Measurements from ENCODE around the gene DAZAP1. TPM values are rescaled to one million over a fixed set of nuclear protein-coding genes. Genes with fewer than 3 reads are reported as not detected.
A peak's percentile ranks its signal among the peaks of the same experiment; 100 is the strongest.
"Not testable (repeated sequence)": the region's sequence is repeated elsewhere in the genome, so short reads cannot be mapped to it uniquely, and the experiment has no call there.

Gene DAZAP1
- polyA plus RNA-seq, 12 donors: 53.6 to 125 (median 62.2) TPM; not detected in 1

DNA sequence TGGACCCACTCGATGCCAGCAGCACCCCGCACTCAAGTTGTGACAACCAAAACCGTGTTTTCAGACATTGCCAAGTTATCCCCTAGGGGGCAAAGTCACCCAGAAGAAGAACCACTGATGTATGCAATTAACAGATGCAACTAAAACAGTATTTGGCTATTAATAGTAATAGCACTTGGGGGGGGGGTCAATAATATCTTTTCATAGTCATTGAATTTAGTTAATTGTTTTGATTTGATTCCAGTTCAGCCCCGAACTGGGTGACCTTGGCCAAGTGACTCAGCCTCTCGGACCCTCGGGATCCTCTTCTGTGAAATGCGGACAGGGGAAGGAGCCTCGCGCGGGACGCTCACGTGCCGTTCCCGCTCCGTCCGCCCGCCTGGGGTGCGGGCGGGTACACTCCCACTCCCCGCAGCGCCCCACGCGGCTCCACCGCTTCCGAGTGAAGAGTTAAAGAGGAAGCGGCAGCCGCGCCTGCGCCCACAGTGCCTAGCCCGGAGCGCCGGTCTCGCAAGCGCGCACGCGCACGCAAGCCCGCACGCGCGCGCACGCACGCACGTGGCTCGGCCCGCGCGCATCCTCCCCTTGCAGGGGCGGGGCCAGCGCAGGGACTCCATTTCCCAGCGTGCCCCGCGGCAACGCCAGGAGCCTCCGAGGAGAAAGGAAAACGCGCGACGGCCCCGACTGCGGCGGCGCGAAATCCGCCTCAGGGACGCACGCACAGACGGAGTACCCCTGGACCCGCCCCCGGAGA is 435 bp upstream of the DAZAP1 start:
- peak; percentile 99 for DNase-seq

DNA sequence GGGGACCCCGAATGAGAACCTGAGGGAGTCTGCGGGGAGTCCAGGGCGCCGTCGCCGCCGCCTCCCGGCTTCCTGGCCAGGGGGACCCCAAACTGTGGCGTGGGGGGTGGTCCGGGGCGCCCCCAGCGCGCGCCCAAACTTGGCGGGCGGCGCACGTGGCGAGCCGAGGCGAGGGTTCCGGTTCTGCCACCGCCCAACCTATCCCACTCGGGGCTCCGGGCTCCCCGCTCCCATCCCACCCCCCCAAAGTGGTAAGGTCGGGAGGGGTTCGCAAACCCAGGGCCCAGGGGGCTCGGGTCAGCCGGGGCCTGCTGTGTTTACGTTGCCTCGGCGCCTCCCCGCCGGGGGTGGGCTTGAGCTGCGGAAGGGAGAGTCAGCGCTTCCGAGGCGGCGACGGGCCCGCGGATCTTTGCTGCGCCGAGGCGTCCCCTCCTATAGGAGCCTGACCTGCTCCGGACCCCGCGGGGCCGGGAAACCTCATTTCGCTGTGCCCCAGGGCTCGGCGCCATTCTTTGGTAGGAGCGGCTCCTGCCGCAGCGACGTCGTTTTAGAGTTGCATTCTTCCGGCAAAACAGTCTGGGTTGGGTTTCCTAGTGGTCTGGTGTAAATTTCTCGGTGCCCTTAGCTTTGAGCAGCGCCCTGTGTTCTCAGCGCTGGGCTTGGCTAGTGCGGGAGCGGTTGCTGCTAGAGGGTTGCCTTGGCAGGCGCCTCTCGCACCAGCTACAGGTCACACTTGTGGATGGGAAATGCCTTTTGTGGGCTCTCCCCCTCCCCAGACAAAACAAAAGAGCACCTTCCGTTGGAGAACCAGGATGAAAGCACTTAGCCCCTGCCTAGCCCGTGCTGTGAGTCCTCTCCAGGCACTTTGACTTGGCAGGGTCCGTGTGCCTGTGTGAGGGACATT is 1.2 kb downstream of the DAZAP1 start:
- DNase-seq: no peak

DNA sequence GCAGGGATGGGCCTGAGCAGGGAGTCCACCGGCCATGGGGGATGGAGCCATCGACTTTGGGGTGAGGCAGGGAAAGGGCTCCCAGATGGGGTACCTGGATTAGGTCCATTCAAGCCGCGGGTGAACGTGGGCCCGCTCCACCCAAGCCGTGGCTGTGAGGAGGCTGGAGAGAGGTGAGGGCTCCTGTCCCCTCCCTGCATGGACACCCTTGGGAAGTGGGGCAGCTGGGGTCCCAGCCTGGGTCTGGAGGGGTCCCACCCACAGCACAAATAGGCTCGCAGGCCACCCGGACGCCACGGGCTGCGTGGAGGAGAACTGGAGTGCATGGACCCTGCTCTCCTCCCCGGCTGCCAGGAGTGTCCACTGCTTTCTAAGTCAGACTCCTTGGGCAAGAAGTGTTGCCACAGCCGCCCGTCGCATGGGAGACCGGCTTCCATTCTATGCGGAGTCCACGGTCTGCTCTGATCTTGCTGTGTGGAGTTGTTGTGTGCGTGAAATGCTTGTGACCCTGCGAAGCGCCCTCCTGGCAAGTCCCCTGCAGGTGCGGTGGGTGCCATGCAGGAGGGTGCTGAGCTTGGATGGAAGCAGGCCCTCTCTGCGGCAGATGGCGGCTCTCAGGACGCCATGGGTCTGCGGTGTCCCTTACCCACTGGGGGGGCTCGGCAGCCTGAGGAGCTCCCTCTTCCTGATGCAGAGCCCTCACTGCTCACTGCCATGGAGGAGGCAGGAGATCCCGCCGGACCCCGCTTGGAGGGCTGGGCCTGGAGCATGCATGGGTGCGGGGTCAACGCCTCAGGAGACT is 2.0 kb downstream of the DAZAP1 start:
- no peak for DNase-seq

DNA sequence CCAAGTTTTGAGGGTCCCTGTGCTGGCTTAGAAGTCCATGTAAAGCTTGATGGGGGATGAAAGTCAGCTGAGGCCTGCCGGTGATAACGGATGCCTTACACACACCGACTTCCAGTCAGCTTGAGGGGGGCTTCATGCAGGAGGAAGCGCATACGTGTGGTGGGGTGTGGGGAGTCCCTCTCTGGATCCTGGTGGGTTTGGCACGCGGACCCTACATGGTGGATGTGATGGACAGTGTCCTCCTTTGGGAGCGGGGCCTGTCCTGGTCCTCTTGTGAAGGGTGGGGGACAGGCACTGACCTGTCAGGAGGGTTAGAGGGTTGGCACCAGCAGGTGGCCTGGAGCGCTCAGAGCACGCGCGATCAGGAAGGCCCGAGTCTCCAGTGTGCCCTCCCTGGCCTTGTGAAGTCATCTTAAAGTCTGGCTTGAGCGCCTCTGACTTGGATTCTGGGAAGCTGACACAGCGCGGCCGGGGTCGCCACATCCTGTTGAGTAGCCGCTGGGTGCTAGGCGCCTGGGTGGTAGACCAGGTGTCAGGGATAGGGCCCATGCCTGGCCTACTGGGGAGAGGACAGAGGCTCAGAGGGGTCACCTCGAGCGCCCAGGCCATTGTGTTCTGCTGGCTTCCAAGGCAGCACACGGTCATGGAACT is 2.9 kb downstream of the DAZAP1 start:
- DNase-seq: no peak

DNA sequence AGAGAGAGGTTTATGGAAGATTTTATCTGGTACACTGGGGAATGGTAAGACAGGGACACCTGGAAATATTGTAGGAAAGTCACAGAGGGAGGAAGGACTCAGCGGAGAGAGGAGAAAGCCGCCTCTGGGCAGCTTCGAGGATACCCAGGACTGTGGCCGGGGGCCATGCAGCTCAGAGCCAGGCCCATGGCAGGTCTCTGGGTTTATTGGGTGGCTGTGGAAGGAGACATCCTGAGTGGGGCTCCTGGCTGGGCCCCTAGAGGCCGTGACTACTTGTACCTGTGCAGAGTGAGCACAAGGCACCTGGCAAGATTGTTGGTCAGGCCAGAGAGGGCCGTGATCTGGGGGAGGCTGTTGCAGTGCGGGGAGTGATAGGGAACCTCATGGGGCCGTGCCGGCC is 3.4 kb downstream of the DAZAP1 start:
- no peak for DNase-seq

DNA sequence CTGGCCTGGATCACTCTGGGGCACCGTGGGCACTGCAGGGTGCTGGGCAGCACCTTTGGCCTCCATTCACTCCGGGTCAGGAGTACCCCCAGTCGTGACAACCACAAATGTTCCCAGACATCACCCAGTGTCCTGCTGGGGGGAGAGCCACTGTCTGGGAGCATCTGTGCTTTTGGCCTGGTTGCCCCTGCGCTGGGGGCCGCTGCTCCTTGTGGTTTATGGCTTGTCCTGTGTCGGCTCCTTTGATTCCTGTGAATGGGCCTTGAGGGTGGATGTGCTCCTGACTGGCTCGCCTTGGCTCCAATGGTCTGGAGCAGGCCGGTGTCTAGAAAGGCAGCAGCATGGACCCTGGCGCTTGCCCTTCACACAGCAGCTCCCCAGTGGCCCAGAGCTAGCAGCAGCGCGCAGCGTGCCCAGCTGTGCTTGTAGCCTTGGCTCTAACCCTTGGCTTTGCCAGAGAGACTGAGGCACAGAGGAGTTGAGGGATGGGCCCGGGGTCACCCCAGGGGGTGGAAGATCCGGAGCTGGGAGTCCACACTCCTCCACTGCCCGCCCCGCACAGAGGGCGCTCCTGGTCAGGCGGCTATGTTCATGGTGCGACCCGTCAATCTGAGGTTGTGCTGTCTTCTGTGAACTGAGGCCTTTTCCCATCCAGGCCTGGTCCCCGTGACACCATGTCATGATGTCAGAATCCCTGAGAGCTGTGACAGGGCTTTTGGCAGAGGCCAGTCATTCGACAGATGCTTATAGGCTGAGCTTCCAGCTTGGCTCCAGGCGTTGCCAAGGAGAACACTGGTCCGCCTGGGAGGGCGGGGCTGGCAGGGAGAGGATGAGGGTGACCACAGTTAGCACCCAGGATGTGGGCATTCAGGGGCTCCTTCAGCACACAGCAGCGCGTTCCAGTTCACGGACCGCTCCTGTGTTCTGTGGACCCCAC is 4.1 kb downstream of the DAZAP1 start:
- DNase-seq: no peak

DNA sequence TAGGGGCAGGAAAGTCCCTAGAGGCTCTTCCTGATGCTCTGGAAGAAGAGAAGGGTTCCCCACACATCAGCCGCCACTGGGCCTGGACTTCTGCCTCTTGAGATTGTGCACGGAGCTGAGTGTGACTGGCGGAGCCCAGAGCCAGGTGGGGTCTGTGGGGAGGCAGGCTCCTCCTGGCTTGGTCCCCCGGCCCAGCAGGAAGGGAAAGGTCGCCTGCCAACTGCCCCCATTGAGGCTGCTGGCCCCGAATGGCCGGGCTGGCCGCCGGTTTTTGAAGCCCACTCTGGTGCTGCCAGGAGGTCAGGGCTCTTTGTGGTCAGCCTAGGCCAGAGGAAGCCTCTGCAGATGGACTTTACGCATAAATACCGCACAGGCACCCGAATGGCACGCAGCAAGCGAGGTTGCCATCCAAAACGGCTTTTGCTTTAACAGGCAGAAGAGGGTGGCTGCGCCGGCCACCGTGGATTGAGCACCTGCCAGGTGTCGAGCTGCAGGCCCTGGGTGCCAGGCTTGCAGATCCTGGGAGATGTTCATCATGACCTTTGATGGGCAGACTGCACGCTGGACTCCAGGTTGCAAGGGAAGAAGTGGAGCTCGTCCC is 5.0 kb downstream of the DAZAP1 start:
- no peak for DNase-seq

DNA sequence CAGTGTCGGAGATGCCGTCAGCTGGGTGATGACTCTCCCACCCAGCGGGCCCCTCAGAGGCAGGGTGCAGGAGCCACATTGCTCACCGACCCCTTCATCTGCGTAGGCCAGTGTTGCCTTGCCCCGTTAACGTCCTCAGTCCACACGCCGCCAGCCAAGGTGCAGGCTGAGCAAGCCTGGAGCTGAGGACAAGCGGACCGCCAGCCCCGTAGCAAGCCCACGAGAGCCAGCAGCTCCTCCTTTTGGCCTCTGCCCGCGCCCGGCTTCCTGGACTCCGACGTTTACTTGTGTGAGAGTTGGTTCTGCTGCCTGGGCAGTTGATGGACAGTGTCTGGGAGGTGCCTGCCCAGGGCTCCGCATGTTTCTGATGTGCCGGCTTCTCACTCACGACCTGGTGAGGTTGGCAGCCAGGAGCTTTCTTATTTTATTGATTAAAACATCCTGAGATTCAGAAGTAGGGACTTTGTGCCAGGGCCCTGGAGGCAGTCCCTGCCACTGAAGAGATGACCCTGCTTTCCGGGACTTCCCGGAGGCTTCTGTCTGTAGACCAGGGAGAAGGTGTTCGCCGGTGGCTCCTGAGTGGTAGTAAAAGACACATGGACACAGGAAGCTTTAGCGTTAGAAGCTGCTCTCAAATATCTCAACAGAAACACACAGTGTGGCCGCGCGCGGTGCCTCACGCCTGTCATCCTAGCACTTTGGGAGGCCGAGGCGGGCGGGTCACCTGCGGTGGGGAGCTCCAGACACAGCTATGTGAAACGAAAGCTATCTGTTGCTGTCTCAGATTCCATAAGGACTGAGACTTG is 5.8 kb downstream of the DAZAP1 start:
- no peak for DNase-seq

DNA sequence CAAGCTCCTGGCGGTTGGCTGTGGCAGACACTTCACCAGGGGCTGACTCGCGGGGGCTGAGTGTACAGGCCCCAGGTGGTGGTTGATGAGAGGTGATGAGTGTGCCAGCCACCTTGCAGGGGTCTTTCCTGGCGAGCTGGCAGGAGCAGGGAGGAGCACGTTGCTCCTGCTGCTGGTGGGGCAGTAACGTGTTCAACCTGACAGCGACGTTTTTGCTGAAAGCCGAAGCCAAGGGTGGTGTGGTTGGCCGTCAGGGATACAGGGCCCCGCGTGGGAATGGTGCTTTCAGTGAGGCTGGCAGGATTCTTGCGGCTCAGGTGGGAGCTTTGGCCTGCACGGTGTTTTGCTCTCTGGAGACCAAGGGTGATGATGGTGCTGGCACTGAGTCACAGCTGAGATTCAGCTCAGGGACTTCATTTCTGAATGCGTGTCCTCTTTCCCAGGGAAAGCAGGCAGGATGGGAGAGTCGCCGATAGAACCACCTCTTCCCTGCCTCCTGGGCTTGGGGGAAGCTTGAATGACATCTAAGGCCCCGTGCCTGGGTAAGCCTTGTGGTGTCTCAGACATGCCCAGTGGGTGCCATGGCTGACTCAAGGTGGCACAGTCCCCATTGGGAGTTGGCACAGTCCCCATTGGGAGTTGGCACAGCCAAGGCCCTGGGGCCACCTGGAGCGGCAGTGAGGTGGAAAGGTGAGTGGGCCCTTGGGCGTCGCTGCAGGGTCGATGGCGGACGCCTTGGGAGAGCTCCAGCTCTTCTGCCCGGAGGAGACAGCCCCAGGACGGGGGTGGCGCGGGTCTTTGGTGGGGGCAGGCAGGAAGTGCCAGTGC is 8.8 kb downstream of the DAZAP1 start:
- DNase-seq: no peak

DNA sequence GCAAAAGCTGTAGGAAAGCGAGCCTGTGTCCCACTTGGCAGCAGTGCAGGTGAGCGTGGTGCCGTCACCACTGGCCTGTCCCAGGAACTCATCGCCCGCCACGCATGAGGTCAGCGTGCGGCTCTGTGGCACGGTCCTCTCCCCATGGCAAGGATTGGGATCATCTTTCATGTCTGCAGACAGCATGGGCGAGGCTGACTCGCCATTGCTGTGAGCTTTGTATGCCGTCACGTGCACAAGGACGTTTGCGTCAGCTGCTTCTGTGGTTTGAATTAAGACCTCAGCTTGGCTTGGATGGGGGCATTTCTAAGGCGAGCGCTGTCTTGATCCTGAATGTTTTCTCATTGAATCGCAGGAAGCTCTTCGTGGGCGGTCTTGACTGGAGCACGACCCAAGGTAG is 9.8 kb downstream of the DAZAP1 start:
- no peak for DNase-seq

DNA sequence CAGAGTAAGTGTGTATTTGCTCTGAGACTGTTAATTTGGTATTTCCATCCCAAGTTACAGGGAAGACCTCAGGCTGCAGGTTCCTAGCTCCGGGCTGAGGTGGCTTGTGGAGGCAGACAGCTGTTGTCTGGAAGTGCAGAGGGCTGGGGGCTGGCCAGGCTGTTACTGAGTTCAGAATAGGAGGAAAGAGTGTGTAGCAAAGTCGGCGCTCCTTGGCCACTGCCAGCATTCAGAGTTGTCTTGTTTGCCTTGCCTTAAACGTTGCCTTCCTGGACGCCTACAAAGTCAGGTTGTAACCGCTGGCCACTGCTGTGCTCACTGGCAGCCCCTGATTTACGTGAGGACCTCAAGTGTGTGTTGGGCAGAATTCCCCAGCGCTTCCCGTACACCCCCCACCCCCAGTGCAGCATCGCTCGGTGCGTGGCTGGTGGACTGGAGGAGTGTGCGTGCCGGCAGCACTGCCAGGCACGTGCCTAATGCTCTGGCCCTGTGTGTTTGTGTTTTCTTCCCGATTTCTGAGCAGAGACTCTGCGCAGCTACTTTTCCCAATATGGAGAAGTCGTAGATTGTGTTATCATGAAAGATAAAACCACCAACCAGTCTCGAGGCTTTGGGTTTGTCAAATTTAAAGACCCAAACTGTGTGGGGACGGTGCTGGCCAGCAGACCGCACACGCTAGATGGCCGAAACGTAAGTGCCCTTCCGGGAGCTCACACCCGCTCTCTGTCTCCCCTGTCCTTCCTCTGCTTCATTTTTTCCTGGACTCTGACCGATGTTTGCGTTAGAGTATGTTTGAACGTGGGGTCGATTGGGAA is 10.5 kb downstream of the DAZAP1 start:
- DNase-seq: no peak

DNA sequence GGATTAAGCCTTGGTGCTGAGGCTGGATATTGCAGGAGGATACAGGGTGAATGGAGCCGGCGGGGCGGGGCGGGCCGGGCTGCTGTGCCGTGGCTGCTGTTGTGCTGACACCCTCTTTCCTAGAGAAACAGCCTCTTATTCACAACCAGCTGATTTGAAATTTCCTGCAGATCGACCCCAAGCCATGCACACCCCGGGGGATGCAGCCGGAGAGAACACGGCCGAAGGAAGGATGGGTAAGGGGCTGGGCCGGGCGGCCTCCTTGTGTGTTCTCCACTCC is 11.1 kb downstream of the DAZAP1 start:
- DNase-seq: no peak

DNA sequence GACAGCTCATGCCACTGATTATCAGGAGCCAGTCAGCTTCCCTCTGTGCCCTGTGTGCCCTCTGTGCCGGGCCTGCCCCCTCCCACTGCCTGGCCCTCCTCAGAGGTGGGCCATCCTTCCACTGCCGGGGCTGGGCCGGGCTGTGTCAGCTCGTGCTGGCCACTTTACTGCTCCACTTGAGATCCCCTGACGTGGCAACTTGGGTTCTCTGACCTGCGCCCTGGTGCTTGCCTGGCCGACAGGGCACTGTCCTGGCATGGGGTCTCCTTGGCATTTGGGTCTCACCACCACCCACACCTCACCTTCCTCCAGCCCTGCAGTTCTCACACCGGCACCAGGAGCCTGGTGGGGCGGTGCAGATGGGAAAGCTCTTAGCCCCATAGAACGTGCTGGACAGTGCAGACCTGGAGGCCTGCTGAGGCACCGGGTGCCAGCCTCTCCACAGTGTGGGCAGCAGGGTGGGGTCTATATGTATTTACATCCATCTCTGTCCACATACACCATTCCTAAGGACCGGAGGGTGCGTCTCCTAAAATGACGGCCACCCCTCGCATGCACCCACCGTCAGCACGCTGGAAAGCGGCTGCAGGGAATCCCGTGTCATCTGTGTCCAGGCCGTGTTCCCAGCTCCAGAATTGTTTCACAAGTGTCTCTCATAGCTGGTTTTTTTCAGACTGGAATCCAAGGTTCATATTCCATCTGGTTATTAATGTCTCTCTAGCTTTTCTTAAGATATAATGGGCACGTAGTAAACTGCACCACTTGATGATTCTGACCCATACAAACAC is 11.8 kb downstream of the DAZAP1 start:
- no peak for DNase-seq

DNA sequence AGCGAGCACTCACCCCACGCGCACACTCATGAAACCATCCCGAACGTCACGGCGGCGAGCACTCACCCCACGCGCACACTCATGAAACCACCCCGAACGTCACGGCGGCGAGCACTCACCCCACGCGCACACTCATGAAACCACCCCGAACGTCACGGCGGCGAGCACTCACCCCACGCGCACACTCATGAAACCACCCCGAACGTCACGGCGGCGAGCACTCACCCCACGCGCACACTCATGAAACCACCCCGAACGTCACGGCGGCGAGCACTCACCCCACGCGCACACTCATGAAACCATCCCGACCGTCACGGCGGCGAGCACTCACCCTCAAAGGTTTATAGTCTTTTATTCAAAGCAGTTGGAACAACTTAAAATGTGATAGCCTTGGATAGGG is 12.7 kb downstream of the DAZAP1 start:
- DNase-seq: not testable (repeated sequence)

DNA sequence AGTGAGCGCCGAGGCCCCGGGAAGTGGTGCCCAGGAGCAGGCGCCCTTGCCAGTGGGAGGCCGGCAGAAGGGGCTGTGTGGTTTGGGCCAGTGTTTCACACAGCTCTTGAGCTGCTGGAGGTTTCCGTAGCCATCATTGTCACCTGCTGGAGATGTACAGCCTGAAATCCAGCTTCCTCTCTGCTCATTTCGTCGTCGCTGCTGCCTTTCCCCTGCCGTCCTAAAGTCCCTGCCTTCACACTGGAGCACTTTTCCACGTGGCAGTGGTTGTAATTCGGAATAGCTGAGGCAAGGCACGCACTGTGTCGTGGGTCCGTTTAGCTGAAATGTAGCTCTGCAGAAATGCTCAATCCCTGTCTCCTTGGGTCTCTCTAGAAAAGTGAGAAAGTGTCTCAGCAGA is 13.2 kb downstream of the DAZAP1 start:
- DNase-seq: no peak

DNA sequence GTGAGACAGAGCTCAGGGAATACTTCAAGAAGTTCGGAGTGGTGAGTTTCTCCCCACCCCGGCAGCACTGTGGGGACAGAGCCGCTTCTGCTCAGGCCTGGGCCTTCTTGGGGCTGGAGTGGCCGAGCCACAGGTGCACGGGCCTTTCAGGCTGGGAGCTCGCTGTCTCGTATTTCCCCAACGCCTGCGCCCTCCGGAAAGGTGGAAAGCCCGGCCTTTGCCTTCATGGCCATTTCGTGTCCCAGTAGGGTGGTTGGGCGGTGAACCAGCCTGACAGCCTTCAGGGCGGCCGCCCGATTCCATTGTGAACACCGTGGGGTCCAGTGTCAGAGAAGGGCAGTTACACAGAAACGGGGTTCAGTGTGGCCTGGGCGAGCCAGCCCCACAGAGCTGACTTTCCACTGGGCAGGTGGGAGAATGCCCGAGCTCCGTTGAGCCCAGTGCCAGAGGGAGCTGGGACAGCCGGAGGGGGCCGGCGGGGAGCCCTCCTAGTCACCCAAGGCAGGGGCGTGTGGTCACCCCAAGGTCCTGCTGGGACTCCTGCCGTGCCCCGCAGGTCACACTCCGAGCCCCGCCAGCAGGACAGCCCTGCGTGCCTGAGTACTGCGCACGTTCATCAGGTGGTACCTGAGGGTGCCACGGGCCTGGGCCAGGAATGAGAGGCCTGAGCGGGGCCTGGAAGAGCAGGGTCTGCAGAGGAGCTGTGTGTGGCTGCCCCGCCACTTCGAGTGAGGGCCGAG is 14.0 kb downstream of the DAZAP1 start:
- DNase-seq: no peak
